Occipital lobe (tissue), 2 donors: ENCODE data around the gene MEG3. TPM values are rescaled to one million over a fixed set of nuclear protein-coding genes. Genes with fewer than 3 reads are reported as not detected.

ENCODE experiments used
- small RNA-seq: library from RNA; depleted of rRNA; stranded (forward); fragments of <200 nt; gene quantifications from one replicate; pipeline ENCODE3, GENCODE V24; 2014
- total RNA-seq: library from RNA; depleted of rRNA; stranded (reverse); fragments of >200 nt; gene quantifications from one replicate; pipeline ENCODE4 v1.2.3, GENCODE V29; 2014

MEG3 gene
- total RNA-seq, 1 donor from 2014 or later: 92.5 TPM

Small RNA genes lying within 50 kb of the gene (small RNA-seq; reads per million reads assigned to genes)
- gene AL117190.3 (not detected), gene MIR127 (not detected), gene MIR136 (not detected), gene MIR2392 (not detected), gene MIR337 (1.4 reads per million, percentile 79 among the genes with 10 or more reads in this experiment), gene MIR431 (not detected), gene MIR432 (not detected), gene MIR433 (not detected), gene MIR493 (1.9 reads per million, percentile 83 among the genes with 10 or more reads in this experiment), gene RF01928 (not detected), gene RF02145 (not detected), gene SNORD112 (3.0 reads per million, percentile 87 among the genes with 10 or more reads in this experiment)

Other genes with a start within 250 kb of the MEG3 start
- 8.1 TPM for gene BEGAIN, start 238.7 kb upstream of the MEG3 start, total RNA-seq
- 0.31 TPM for gene DLK1, start 99.2 kb upstream of the MEG3 start, total RNA-seq
- gene RTL1, start 77.6 kb downstream of the MEG3 start, total RNA-seq: not detected